Gastrocnemius medialis (tissue), 4 donors: ENCODE measurements around the gene KRTAP10-6. TPM values are rescaled to one million over a fixed set of nuclear protein-coding genes. Genes with fewer than 3 reads are reported as not detected.

Source experiments
- ATAC-seq, 2 donors: fragments of 150-250 bp; one replicate each; pipeline ENCODE4 v1.9.1; 2016
- DNase-seq, 2 donors: peaks; one replicate each; pipeline ENCODE4 v3.0.0-alpha.2; 2019
- H3K27ac ChIP-seq, 4 donors: fragments of 200-600 bp; sonication (generic); 1 replicate in 1 of 4; 2 replicates in 3 of 4; pipeline ENCODE4 v1.5.1; 2016 to 2018; ENCODE audit warnings: mild to moderate bottlenecking in 2 of 4, moderate library complexity in 1 of 4
- H3K27me3 ChIP-seq, 3 donors: fragments of 200-600 bp; sonication (generic) in 2 of 3; 1 replicate in 1 of 3; 2 replicates in 2 of 3; pipeline versions ENCODE4 v1.5.1 to v1.6.0; 2016 to 2019; ENCODE audit warnings: mild to moderate bottlenecking in 1 of 3, moderate library complexity in 1 of 3
- H3K36me3 ChIP-seq, 2 donors: fragments of 200-600 bp; sonication (generic) in 1 of 2; one replicate each; pipeline ENCODE4 v1.5.1; 2017 to 2018
- H3K4me1 ChIP-seq, 2 donors: fragments of 200-600 bp; sonication (generic) in 1 of 2; one replicate each; pipeline ENCODE4 v1.5.1; 2016 to 2017; ENCODE audit warnings: mild to moderate bottlenecking in 2 of 2
- H3K4me3 ChIP-seq, 4 donors: fragments of 200-600 bp; sonication (generic) in 3 of 4; 1 replicate in 1 of 4; 2 replicates in 3 of 4; pipeline ENCODE4 v1.5.1; 2016 to 2019; ENCODE audit warnings: mild to moderate bottlenecking in 2 of 4
- H3K9me3 ChIP-seq, 3 donors: fragments of 200-600 bp; sonication (generic) in 2 of 3; 1 replicate in 1 of 3; 2 replicates in 2 of 3; pipeline ENCODE4 v1.5.1; 2016 to 2019
- CTCF ChIP-seq, 5 experiments: fragments of 450-650 bp in 3 of 5; fragments of 200-600 bp in 2 of 5; sonication (generic) in 2 of 5; IDR thresholded peaks in 4 of 5; conservative IDR thresholded peaks in 1 of 5; 1 replicate in 4 of 5; 2 replicates in 1 of 5; pipeline ENCODE4 v1.5.1; 2016 to 2019; ENCODE audit warnings: antibody characterized with exemption in 5 of 5, mild to moderate bottlenecking in 3 of 5, moderate library complexity in 3 of 5
- POLR2A ChIP-seq, 2 donors: fragments of 450-650 bp; IDR thresholded peaks; one replicate each; pipeline ENCODE4 v1.6.1; 2017; ENCODE audit warnings: antibody characterized with exemption in 2 of 2, mild to moderate bottlenecking in 2 of 2, moderate library complexity in 2 of 2
- in situ Hi-C, 4 donors: fragments of 200-750 bp; cut with MboI; loops; one replicate each; pipeline versions ENCODE4 v1.15.0 to v1.8.0; 2017; ENCODE audit warnings: low sequenced_read_pairs in 4 of 4
- intact Hi-C: fragments of 100-400 bp; cut with DNase I; formaldehyde crosslinking; loops from one replicate; pipeline ENCODE4 v1.15.1; 2023; ENCODE audit warnings: low total_unique reads
- total RNA-seq, 4 donors: library from RNA; depleted of rRNA; stranded (reverse); fragments of >200 nt; gene quantifications; one replicate each; pipeline versions ENCODE4 v1.1.0 to v1.2.3, GENCODE V29; 2016

KRTAP10-6 gene
- total RNA-seq, 4 donors from 2014 or later: not detected

- Histone ChIP-seq H3K27me3 (peaks cover 0 to 19% (median 0%) of the 10 kb centered on the region in 3 donors), H3K9me3 (peaks cover 0 to 7% (median 0%) of the 10 kb centered on the region in 3 donors), H3K4me3 (no peak overlapping the region), H3K27ac (no peak overlapping the region), H3K36me3 (no peaks in the 10 kb centered on the region), H3K4me1 (no peaks in the 10 kb centered on the region)
- DNase-seq (no peak), ATAC-seq (no peak)
- no peak for TF ChIP-seq POLR2A (IDR thresholded peaks at IDR 0.05)
- no peak for TF ChIP-seq CTCF (IDR thresholded peaks at IDR 0.05 in 4 of 5, conservative IDR thresholded peaks at IDR 0.05 in 1 of 5)
- intact Hi-C loops (no loop called here), in situ Hi-C loops (no loop called here)
Observed at GRCh38 chr21:44567481-44568171, 24.7 kb downstream of the KRTAP10-6 start.

GRCh38 chr21:44566403-44566802 is 25.9 kb downstream of the KRTAP10-6 start:
- Histone ChIP-seq H3K27me3 (peaks cover 0 to 10% (median 0%) of the 10 kb centered on the region in 3 donors), H3K27ac (no peak overlapping the region), H3K9me3 (peaks cover 0 to 7% (median 0%) of the 10 kb centered on the region in 3 donors), H3K4me3 (no peak overlapping the region), H3K4me1 (no peaks in the 10 kb centered on the region), H3K36me3 (no peaks in the 10 kb centered on the region)
- ATAC-seq: no peak
- no peak for DNase-seq
- intact Hi-C loops (no loop called here), in situ Hi-C loops (no loop called here)
- TF ChIP-seq POLR2A (IDR thresholded peaks at IDR 0.05): no peak
- no peak for TF ChIP-seq CTCF (IDR thresholded peaks at IDR 0.05 in 4 of 5, conservative IDR thresholded peaks at IDR 0.05 in 1 of 5)

DNA sequence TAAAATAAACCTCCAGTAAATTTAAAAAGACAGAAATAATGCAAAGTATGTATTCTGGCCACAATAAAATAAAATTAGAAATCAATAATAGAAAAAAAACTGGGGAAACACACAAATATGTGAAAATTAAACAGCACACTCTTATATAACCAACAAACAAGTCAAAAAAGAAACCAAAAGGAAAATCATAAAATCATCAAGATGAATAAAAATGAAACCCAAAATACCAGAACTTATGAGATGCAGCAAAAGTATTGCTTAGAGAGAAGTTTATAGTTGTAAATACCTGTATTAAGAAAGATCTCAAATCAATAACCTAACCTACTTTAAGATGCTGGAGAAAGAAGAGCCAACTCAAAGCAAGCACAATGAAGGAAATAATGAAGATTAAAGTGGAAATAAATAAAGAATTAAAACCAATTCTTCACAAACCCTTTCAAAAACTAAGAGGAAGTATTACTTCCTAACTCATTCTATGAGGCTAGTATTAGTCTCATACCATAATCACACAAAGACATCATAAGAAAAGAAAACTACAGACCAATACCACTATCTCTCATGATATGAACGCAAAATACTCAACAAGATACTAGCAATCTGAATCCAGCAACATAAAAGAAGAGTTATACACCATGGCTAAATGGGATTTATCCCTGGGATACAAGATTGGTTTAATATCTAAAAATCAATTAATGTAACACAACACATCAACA is 27.3 kb downstream of the KRTAP10-6 start:
- in situ Hi-C loops (no loop called here), intact Hi-C loops (no loop called here)
- H3K27ac ChIP-seq: no peak overlapping the region
- no peaks in the 10 kb centered on the region for H3K36me3 ChIP-seq
- peaks cover 0 to 8% (median 0%) of the 10 kb centered on the region in 3 donors for H3K27me3 ChIP-seq
- H3K4me1 ChIP-seq: no peaks in the 10 kb centered on the region
- H3K4me3 ChIP-seq: no peak overlapping the region
- no peak for ATAC-seq
- no peak for DNase-seq
- TF ChIP-seq CTCF (IDR thresholded peaks at IDR 0.05 in 4 of 5, conservative IDR thresholded peaks at IDR 0.05 in 1 of 5): no peak
- TF ChIP-seq POLR2A (IDR thresholded peaks at IDR 0.05): no peak
- H3K9me3 ChIP-seq: peaks cover 0 to 7% (median 0%) of the 10 kb centered on the region in 3 donors

DNA sequence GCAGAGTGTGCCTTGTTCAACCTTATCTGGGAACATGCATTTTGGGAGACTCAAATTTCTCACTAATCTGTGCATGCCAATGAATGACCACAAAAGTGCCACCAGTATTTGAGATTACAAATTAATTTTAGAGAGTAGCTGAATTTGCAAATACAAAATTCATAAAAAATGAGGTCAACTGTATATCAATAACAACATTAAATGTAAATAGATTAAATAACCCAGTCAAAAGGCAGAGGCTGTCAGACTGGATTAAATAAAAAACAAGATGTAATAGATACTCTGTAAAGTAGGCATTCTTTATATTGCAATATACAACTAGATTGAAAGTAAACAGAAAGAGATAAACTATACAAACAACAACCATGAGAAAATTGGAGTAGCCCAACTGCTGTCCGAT is 28.2 kb downstream of the KRTAP10-6 start:
- DNase-seq (no peak), ATAC-seq (no peak)
- intact Hi-C loops: no loop called here
- Histone ChIP-seq H3K9me3 (peaks cover 0 to 7% (median 0%) of the 10 kb centered on the region in 3 donors), H3K36me3 (no peaks in the 10 kb centered on the region), H3K4me1 (no peaks in the 10 kb centered on the region), H3K27ac (no peak overlapping the region), H3K27me3 (peaks cover 0 to 8% (median 0%) of the 10 kb centered on the region in 3 donors), H3K4me3 (no peak overlapping the region)
- TF ChIP-seq POLR2A (IDR thresholded peaks at IDR 0.05) (no peak), CTCF (IDR thresholded peaks at IDR 0.05 in 4 of 5, conservative IDR thresholded peaks at IDR 0.05 in 1 of 5) (no peak)
- in situ Hi-C loops: no loop called here
